Mucosa of descending colon (tissue), 3 donors: ENCODE measurements around the gene HPS6. TPM values are rescaled to one million over a fixed set of nuclear protein-coding genes. Genes with fewer than 3 reads are reported as not detected.

ENCODE experiments used
- ATAC-seq: fragments of 200-7000 bp; cut with Tn5 transposase; one replicate; pipeline ENCODE4 v1.9.1; 2020; ENCODE audit warnings: mild to moderate bottlenecking, moderate library complexity
- DNase-seq, 3 donors: peaks; one replicate each; pipeline ENCODE4 v3.0.0-alpha.2; 2020
- H3K36me3 ChIP-seq: fragments of 200-600 bp; one replicate; pipeline ENCODE4 v1.8.0; 2021; ENCODE audit warnings: low read depth, mild to moderate bottlenecking
- H3K4me1 ChIP-seq: fragments of 200-600 bp; one replicate; pipeline ENCODE4 v1.8.0; 2021; ENCODE audit warnings: low read depth, mild to moderate bottlenecking
- H3K4me3 ChIP-seq: fragments of 200-600 bp; one replicate; pipeline ENCODE4 v1.8.0; 2021; ENCODE audit warnings: mild to moderate bottlenecking
- H3K9me3 ChIP-seq: fragments of 200-600 bp; one replicate; pipeline ENCODE4 v1.8.0; 2021; ENCODE audit warnings: mild to moderate bottlenecking
- CTCF ChIP-seq: fragments of 200-600 bp; IDR thresholded peaks from one replicate; pipeline ENCODE4 v1.8.0; 2022; ENCODE audit warnings: antibody characterized with exemption, mild to moderate bottlenecking
- intact Hi-C, 2 donors: fragments of 100-400 bp; cut with DNase I in 1 of 2; cut with micrococcal nuclease in 1 of 2; formaldehyde crosslinking; loops; one replicate each; pipeline versions ENCODE4 v1.11.0 to v1.11.1; 2022; cut with DNase I, micrococcal nuclease
- long read RNA-seq, 2 donors: library from polyadenylated mRNA; unstranded; transcript quantifications; one replicate each; pipeline ENCODE4 v2.0.0, GENCODE V29; 2019 to 2021
- total RNA-seq, 3 donors: library from RNA; stranded (reverse); fragmentation: NEBNext Ultra II Directional in 2 of 3; extraction: Animal tissue kit (Norgen Biotek cat#: 25700) in 2 of 3; gene quantifications; one replicate each; pipeline versions ENCODE4 v1.2.1 to v1.2.4, GENCODE V29; 2021 to 2023
- donor health status: DM: no; HTN: no; CAD: no; lungs with moderate emphysema.
- donor health status: DM: no; HTN: no; CAD: no.
- donor health status: DM: no; HTN: yes; CAD: no.

The HPS6 gene
- 10 to 100 TPM; 17.8 to 21.4 (median 18.3) TPM for total RNA-seq
- long read RNA-seq, donor 1, transcript HPS6-201 (1 exons, 2,649 nt): major isoform, 85 of 85 reads
- long read RNA-seq, donor 1, partial matches to known transcripts: 0 of 85 reads
- long read RNA-seq, donor 1, other reads (novel, unspliced or antisense): 0 of 85 reads
- long read RNA-seq, donor 2, partial matches to known transcripts: 0 of 1 reads
- long read RNA-seq, donor 2, other reads (novel, unspliced or antisense): 0 of 1 reads

- intact Hi-C loops: no loop called here
- ATAC-seq: peak; percentile 96
- peak; percentile 22 for TF ChIP-seq CTCF
Observed at GRCh38 chr10:102064868-102065560, at the start of gene HPS6. Gene HPS6, plus strand, starts transcription at chr10:102065349. Its CDS starts 126 bp downstream, at chr10:102065475.

DNA sequence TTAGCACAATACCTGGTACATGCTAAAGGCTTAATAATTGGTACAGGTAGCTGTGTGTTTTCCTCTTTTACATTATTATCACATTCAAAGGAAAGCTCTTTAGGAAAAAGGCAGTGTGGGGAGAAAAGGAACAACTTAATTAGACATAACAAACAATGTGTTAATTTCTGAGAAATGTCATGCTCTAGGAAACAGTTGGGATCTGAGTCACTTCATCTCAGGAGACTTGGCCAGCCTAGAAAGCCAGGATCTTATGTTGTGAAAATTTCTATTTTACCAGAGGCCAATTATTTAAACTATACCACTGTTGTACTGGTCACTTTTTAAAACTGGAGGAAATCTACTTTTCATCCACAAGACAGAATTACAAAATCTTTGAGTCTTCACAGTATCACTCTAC lies 48.7 kb upstream of the HPS6 start:
- DNase-seq (no peak), ATAC-seq (no peak)
- no peak for TF ChIP-seq CTCF
- Histone ChIP-seq H3K4me3 (no peak overlapping the region), H3K36me3 (no peaks in the 10 kb centered on the region), H3K4me1 (no peaks in the 10 kb centered on the region), H3K9me3 (no peaks in the 10 kb centered on the region)
- intact Hi-C loops: loop anchor here in 1 of 2 donors (10.0 kb wide), 1 partner anchor 132 kb away; no protein-coding TSS in a partner anchor

More at GRCh38 chr10:102064868-102065560, at the start of gene HPS6:
- Histone ChIP-seq H3K9me3 (no peaks in the 10 kb centered on the region), H3K36me3 (no peaks in the 10 kb centered on the region), H3K4me3 (peak within 1 kb of the TSS; percentile 91), H3K4me1 (peaks cover 27% of the 10 kb centered on the region)
- peak; percentile 92 to 95 (median 95) for DNase-seq

DNA sequence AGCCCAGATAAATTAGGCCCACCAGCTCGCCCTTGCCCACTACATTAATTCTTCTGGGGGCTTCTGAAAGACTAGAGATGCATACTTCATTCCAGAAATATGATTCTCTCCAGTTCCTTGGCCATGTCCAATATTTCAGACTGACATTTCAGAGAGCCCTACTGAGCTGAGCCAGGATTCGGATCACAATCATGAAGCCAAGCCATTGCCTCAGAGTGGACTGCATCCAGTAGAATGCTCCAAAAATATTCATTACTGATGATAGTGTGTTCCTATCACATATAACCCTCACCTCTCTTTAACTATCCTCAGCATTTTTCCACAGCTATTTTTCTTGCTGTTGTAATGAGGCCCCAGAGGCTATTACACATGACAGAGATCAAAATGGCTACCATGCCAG lies 47.9 kb upstream of the HPS6 start:
- Histone ChIP-seq H3K4me3 (no peak overlapping the region), H3K36me3 (no peaks in the 10 kb centered on the region), H3K4me1 (no peaks in the 10 kb centered on the region), H3K9me3 (no peaks in the 10 kb centered on the region)
- ATAC-seq (no peak), DNase-seq (no peak)
- TF ChIP-seq CTCF: no peak
- intact Hi-C loops: loop anchor here in 1 of 2 donors (10.0 kb wide), 1 partner anchor 132 kb away; no protein-coding TSS in a partner anchor

- no peak for DNase-seq
- no peak overlapping the region for H3K4me3 ChIP-seq
- no peaks in the 10 kb centered on the region for H3K9me3 ChIP-seq
- no peaks in the 10 kb centered on the region for H3K4me1 ChIP-seq
- no peak for ATAC-seq
- H3K36me3 ChIP-seq: peaks cover 3% of the 10 kb centered on the region
- TF ChIP-seq CTCF: no peak
- intact Hi-C loops: no loop called here
Observed at GRCh38 chr10:102020938-102021337, 44.2 kb upstream of the HPS6 start.

GRCh38 chr10:102024799-102025198 lies 40.4 kb upstream of the HPS6 start:
- H3K4me3 ChIP-seq: no peak overlapping the region
- peaks cover 9% of the 10 kb centered on the region for H3K36me3 ChIP-seq
- no peak for ATAC-seq
- no peak for TF ChIP-seq CTCF
- H3K9me3 ChIP-seq: no peaks in the 10 kb centered on the region
- intact Hi-C loops: no loop called here
- no peaks in the 10 kb centered on the region for H3K4me1 ChIP-seq
- no peak for DNase-seq
